ENCODE measurements around the gene ECE2.

DNA sequence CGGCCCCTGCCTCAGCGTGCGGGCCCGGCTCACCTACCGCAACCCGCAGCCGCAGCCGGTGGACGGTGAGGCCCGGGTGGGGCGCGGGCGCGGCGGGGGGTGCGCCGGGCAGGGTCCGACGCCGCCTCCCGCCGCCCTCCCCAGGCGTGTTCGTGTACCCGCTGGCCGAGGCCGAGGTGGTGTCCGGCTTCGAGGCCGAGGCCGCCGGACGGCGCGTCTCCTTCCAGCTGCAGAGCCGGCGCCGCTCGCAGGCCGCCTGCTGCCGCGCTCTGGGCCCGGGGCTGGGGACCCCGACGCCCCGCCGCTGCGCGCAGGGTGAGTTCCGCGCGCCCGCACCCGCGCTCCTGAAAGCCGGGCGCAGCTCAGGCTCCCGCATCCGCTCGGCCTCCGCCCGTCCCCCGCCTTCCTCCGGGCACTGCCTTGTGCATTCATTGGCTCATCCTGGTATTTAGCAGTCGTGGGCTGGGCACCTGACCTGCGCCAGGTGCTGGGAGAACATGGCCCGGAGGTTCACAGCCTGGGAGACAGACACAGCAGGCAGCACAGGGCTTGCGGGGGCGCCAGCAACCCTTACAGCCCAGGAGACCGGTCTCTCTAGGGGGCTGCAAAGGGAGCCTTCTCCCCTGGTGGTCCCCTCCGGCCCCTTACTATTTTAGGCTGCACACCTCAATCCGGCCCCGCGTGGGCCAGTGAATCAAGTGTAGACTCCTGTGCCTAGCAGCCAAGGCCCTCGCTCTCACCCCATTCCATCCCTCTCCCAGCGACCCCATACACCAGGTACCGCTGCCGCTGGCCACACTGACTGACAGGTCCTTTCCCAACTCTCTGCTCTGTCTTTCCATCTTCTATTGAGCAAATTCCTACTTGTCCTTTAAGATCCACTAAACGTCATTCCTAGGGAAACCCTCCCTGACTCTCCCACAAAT is 45.0 kb upstream of the ECE2 start:
- TF ChIP-seq, protein P1, sequence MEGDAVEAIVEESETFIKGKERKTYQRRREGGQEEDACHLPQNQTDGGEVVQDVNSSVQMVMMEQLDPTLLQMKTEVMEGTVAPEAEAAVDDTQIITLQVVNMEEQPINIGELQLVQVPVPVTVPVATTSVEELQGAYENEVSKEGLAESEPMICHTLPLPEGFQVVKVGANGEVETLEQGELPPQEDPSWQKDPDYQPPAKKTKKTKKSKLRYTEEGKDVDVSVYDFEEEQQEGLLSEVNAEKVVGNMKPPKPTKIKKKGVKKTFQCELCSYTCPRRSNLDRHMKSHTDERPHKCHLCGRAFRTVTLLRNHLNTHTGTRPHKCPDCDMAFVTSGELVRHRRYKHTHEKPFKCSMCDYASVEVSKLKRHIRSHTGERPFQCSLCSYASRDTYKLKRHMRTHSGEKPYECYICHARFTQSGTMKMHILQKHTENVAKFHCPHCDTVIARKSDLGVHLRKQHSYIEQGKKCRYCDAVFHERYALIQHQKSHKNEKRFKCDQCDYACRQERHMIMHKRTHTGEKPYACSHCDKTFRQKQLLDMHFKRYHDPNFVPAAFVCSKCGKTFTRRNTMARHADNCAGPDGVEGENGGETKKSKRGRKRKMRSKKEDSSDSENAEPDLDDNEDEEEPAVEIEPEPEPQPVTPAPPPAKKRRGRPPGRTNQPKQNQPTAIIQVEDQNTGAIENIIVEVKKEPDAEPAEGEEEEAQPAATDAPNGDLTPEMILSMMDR (IDR thresholded peaks at IDR 0.05), result no peak
- TF ChIP-seq EP300 (IDR thresholded peaks at IDR 0.05; ENCODE audit: low read depth), result no peak
